HL-60 (cell line): ENCODE results near the gene ABCC1.

Source experiments
- GABPA ChIP-seq: IDR thresholded peaks from 2 replicates; pipeline ENCODE4 v1.6.1; 2012; ENCODE audit warnings: low read depth
- POLR2AphosphoS5 ChIP-seq: IDR thresholded peaks from 2 replicates; pipeline ENCODE4 v1.6.1; 2012; ENCODE audit warnings: low read depth
- TF ChIP-seq, protein P1 (sequence below): IDR thresholded peaks from 2 replicates; pipeline ENCODE4 v1.6.1; 2012; ENCODE audit warnings: low read depth; ENCODE audit not compliant: insufficient replicate concordance
- TF ChIP-seq, protein P2 (sequence below): IDR thresholded peaks from one replicate; pipeline ENCODE4 v1.5.1; 2011; ENCODE audit warnings: low read length, control low read depth, inconsistent platforms; ENCODE audit not compliant: insufficient read depth

DNA sequence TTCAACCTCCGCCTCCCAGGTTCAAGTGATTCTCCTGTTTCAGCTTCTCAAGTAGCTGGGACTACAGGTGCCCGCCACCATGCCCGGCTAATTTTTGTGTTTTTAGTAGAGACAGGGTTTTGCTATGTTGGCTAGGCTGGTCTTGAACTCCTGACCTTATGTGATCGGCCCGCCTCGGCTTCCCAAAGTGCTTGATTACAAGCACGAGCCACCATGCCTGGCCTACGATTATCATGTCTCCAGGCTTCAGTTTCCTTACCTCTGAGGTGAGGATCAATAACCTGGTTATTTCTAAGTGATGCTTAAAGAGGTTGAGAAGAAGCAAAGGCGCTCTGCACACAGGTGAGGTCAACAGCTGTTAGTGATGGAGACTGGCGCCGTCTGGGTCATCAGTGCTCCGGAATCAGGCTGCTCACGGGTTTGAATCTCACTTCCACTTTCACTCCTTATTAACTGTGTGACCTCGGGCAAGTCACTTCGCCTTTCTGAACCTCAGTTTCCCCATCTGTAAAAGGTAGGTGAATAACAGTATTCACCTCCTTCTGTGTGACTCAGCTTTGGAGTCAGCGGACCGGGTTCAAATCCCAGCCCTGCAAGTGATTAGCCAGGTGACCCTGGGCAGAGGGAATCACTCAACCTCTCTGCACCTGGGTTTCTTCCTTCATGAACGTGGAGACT is 745 bp upstream of the ABCC1 start:
- TF ChIP-seq, protein P1, sequence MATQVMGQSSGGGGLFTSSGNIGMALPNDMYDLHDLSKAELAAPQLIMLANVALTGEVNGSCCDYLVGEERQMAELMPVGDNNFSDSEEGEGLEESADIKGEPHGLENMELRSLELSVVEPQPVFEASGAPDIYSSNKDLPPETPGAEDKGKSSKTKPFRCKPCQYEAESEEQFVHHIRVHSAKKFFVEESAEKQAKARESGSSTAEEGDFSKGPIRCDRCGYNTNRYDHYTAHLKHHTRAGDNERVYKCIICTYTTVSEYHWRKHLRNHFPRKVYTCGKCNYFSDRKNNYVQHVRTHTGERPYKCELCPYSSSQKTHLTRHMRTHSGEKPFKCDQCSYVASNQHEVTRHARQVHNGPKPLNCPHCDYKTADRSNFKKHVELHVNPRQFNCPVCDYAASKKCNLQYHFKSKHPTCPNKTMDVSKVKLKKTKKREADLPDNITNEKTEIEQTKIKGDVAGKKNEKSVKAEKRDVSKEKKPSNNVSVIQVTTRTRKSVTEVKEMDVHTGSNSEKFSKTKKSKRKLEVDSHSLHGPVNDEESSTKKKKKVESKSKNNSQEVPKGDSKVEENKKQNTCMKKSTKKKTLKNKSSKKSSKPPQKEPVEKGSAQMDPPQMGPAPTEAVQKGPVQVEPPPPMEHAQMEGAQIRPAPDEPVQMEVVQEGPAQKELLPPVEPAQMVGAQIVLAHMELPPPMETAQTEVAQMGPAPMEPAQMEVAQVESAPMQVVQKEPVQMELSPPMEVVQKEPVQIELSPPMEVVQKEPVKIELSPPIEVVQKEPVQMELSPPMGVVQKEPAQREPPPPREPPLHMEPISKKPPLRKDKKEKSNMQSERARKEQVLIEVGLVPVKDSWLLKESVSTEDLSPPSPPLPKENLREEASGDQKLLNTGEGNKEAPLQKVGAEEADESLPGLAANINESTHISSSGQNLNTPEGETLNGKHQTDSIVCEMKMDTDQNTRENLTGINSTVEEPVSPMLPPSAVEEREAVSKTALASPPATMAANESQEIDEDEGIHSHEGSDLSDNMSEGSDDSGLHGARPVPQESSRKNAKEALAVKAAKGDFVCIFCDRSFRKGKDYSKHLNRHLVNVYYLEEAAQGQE = no peak
- TF ChIP-seq, protein P2, sequence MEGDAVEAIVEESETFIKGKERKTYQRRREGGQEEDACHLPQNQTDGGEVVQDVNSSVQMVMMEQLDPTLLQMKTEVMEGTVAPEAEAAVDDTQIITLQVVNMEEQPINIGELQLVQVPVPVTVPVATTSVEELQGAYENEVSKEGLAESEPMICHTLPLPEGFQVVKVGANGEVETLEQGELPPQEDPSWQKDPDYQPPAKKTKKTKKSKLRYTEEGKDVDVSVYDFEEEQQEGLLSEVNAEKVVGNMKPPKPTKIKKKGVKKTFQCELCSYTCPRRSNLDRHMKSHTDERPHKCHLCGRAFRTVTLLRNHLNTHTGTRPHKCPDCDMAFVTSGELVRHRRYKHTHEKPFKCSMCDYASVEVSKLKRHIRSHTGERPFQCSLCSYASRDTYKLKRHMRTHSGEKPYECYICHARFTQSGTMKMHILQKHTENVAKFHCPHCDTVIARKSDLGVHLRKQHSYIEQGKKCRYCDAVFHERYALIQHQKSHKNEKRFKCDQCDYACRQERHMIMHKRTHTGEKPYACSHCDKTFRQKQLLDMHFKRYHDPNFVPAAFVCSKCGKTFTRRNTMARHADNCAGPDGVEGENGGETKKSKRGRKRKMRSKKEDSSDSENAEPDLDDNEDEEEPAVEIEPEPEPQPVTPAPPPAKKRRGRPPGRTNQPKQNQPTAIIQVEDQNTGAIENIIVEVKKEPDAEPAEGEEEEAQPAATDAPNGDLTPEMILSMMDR = no peak
- no peak for TF ChIP-seq POLR2AphosphoS5
- no peak for TF ChIP-seq GABPA
